Activated T-cell treated with anti-CD3 and anti-CD28 coated beads, Interleukin-2, amount 50 U/mL, for 4 hours (primary cell): ENCODE results near the gene CPSF6. TPM values are rescaled to one million over a fixed set of nuclear protein-coding genes. Genes with fewer than 3 reads are reported as not detected.
"Not testable (repeated sequence)": the region's sequence is repeated elsewhere in the genome, so short reads cannot be mapped to it uniquely, and the experiment has no call there.

ENCODE experiments used
- ATAC-seq, 2 donors: fragments of 200-7000 bp; cut with Tn5 transposase; one replicate each; pipeline ENCODE4 v1.10.0; 2021
- DNase-seq: peaks from one replicate; pipeline ENCODE4 v3.0.0-alpha.2; 2020
- H3K27me3 Mint-ChIP-seq: one replicate; pipeline ENCODE4 v1.8.0; 2021; ENCODE audit warnings: low read depth, mixed read lengths
- H3K36me3 Mint-ChIP-seq: one replicate; pipeline ENCODE4 v1.8.0; 2022; ENCODE audit warnings: mixed read lengths; ENCODE audit not compliant: insufficient read depth
- H3K4me1 Mint-ChIP-seq: one replicate; pipeline ENCODE4 v1.8.0; 2021; ENCODE audit warnings: low read depth, mixed read lengths
- H3K4me3 Mint-ChIP-seq: one replicate; pipeline ENCODE4 v1.8.0; 2021; ENCODE audit warnings: mild to moderate bottlenecking, moderate library complexity, mixed read lengths
- H3K9me3 Mint-ChIP-seq: one replicate; pipeline ENCODE4 v1.8.0; 2021; ENCODE audit warnings: mixed read lengths
- total RNA-seq, 3 donors: library from RNA; stranded (reverse); gene quantifications; one replicate each; pipeline ENCODE4 v1.2.1, GENCODE V29; 2021

The CPSF6 gene
- total RNA-seq, 3 donors from 2014 or later, result 94.5 to 103 (median 95.3) TPM

DNA sequence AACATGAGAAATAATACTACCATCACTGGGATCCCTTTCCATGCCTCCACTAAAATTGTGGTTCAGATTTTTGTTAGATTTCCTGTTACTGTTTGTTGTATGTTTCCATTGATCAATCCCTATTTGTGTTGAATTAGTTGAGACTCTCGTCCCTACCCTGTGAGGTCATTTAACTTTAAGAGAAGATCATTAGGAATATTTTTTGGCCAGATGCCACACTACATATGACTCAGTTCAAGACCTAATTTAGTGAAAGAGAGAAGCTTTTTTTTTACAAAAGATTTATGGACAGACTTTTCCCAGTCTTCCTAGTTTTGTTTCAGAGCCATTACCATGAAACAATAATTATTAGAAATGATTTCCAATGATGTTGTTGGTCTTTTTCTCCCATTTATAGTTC lies 35.5 kb downstream of the CPSF6 start:
- Mint-ChIP-seq H3K27me3 (no peaks in the 10 kb centered on the region), H3K36me3 (peaks cover 5% of the 10 kb centered on the region), H3K4me3 (no peak overlapping the region), H3K9me3 (no peaks in the 10 kb centered on the region), H3K4me1 (peaks cover 43% of the 10 kb centered on the region)
- ATAC-seq (no peak), DNase-seq (no peak)

DNA sequence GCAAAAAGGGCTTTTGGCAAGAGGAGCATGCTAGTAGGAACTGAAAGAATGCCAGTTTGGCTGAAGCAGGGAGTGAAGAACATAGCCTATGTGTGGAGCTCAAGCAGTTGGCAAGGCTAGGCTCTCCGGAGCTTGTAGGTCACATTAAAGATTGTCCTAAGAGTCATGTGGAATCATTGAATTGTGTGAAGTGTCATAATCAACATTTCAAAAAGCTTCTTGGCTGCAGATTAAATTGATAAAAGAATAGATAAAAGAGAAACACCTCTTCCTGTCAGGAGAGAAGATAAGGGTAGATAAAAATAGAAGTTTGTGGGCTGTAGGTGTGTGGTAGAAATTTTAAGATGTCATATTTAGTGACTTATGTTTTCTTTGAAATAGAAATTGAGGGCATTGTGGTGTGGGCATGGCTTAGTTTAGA lies 36.1 kb downstream of the CPSF6 start:
- ATAC-seq (peak; percentile 44 to 59), DNase-seq (no peak)
- H3K4me1 Mint-ChIP-seq, result peaks cover 43% of the 10 kb centered on the region
- H3K27me3 Mint-ChIP-seq, result no peaks in the 10 kb centered on the region
- peaks cover 5% of the 10 kb centered on the region for H3K36me3 Mint-ChIP-seq
- no peaks in the 10 kb centered on the region for H3K9me3 Mint-ChIP-seq
- H3K4me3 Mint-ChIP-seq, result no peak overlapping the region

DNA sequence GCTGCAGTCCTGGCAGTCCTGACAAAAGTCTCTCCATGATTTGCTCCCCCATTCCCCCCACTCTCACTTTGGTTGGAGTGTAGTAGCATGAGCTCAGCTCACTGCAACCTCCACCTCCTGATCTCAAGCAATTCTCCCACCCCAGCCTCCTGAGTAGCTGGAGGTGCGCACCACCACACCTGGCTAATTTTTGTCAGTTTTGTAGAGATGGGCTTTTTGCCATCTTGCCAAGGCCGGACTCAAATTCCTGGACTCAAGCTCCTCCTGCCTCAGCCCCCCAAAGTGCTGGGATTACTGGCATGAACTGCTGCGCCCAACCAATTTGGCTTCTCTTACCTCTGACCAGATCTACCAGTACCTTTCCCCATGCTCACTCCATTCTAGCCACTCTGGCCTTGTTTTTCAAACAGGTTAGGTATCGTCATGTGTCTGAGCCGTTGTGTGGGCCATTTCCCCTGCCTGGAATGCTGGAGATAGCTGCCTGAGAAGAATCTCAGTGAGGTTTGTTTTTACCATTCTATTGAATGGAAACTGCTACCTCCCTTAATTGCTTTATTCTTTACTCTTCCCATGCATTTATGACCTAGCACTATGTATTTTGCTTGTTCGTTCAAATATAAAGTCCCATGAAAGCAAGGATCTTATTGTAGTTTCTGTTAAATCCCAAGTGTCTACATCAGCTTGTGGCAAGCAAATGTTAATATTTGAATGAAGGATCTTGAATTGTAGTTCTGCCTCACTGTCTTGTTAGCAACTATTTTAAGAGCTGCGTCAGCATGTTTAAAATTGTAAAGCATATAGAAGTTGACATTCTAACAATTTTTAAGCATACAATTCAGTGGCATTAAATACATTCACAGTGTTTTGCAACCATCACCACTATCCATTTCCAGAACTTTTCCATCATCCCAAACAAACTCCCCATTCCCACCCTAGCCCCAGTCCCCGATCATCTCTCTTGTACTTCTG lies 39.7 kb downstream of the CPSF6 start:
- no peak for ATAC-seq
- no peaks in the 10 kb centered on the region for H3K9me3 Mint-ChIP-seq
- H3K4me1 Mint-ChIP-seq, result peaks cover 39% of the 10 kb centered on the region
- no peaks in the 10 kb centered on the region for H3K27me3 Mint-ChIP-seq
- H3K36me3 Mint-ChIP-seq, result no peaks in the 10 kb centered on the region
- no peak for DNase-seq
- H3K4me3 Mint-ChIP-seq, result no peak overlapping the region

DNA sequence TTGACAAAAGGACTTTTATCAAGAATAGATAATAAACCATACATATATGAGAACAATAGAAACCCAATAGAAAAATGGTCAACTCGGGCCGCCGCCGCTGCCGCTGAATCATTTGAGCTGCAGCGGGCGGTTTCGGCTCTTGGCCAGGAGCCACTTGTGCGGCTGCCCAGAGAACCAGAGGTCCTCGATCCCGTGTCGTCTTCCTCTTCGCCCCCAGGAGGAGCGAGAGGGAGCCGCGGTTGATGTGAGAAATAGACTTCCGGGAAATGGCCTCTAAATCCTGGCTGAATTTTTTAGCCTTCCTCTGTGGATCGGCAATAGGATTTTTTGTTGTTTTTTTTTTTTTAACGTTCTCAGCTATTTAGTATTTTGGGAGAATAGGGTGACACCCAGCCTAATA lies 44.8 kb downstream of the CPSF6 start:
- ATAC-seq, result peak; percentile 48 to 52
- peaks cover 4% of the 10 kb centered on the region for H3K27me3 Mint-ChIP-seq
- no peak for DNase-seq
- no peaks in the 10 kb centered on the region for H3K36me3 Mint-ChIP-seq
- no peaks in the 10 kb centered on the region for H3K9me3 Mint-ChIP-seq
- peak overlapping the region; percentile 59 for H3K4me3 Mint-ChIP-seq
- H3K4me1 Mint-ChIP-seq, result peaks cover 18% of the 10 kb centered on the region

DNA sequence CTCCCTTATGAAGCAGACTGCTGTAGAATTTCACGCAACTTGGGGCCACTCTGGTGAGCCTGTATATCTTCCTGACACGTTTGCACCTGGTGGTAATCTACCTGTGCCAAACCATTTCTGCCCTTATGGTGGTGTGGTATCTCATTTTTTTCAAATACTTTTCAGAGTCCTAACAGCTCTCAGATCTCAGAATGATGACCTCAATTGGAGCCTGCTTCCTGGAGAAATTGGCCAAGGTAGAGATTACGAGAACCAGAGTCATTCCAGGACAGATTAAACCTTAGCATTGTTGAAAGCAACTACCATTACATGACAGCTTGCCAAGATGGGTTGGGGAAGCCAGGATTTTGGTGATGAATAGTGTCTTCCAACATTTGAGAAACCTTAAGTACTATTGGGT lies 48.2 kb downstream of the CPSF6 start:
- no peak for DNase-seq
- Mint-ChIP-seq H3K27me3 (peaks cover 24% of the 10 kb centered on the region), H3K36me3 (no peaks in the 10 kb centered on the region), H3K9me3 (no peaks in the 10 kb centered on the region), H3K4me1 (peaks cover 22% of the 10 kb centered on the region), H3K4me3 (no peak overlapping the region)
- ATAC-seq, result no peak

DNA sequence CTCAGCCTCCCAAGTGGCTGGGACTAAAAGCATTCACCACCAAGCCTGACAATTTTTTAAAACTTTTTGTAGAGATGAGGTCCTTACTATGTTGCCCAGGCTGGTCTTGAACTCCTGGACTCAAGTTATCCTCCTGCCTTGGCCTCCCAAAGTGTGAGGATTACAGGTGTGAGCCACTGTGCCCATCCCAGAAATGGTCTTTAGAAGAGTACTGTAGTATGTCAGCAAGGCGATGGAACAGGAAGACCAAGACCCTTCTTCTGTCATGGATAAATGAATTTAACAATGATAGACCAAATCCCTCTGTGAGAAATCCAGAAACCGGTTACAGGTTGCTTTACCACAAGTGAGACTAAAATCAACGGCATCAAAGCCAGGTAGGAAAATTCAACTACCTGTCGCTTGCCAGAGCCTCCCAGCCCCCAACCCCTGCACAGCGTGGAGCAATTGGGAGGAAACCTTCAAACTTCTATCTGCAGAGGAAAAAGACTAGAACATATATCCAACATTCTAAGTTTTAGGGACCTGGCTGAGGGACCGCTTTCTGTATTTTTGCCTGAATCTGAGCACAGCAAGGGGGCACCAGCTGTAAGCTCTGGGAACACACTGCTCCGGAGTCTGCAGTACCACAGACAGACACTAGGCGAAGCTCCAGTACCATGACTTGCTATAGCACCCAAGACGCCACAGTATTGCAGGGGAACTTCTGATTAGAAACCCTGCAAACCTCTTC lies 51.3 kb downstream of the CPSF6 start:
- Mint-ChIP-seq H3K4me3 (no peak overlapping the region), H3K4me1 (peaks cover 8% of the 10 kb centered on the region), H3K9me3 (no peaks in the 10 kb centered on the region), H3K36me3 (no peaks in the 10 kb centered on the region), H3K27me3 (peaks cover 39% of the 10 kb centered on the region)
- DNase-seq, result peak; percentile 74
- ATAC-seq, result peak; percentile 100

DNA sequence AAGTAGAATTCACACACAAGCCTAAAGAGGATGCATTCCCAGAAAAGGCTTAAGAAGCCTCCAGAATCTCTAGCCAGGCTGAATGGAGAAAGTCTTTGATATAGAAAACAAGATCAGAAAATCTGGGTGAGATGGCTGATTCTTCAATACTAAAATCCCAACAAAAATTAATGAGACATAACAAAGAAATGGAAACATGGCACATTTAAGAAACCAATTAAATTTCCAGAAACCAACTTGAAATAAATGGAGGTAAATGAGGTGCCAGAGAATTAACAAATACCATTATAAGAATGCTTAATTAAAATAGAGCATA lies 51.9 kb downstream of the CPSF6 start:
- Mint-ChIP-seq H3K4me1 (peaks cover 8% of the 10 kb centered on the region), H3K4me3 (no peak overlapping the region), H3K27me3 (peaks cover 44% of the 10 kb centered on the region), H3K9me3 (no peaks in the 10 kb centered on the region), H3K36me3 (no peaks in the 10 kb centered on the region)
- DNase-seq (no peak), ATAC-seq (no peak)

DNA sequence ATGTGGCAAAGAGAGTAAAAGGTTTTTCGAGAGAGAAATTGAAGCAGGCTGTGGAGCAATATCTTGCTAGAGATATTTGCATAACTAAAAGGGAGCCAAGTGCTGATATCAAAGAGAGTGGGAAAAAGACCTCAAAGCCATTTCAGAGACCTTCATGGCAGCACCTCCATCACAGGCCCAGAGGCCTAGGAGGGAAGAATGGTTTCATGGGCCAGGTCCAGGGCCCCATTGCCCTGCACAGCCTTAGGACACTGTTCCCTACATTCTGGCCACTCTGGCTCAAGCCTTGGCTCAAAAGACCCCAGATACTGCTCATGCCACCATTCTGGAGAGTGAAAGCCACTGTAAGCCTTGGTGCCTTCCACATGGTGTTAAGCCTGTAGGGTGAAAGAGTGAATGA lies 58.8 kb downstream of the CPSF6 start:
- H3K27me3 Mint-ChIP-seq, result peaks cover 18% of the 10 kb centered on the region
- H3K36me3 Mint-ChIP-seq, result no peaks in the 10 kb centered on the region
- DNase-seq, result no peak
- ATAC-seq, result no peak
- no peak overlapping the region for H3K4me3 Mint-ChIP-seq
- peaks cover 4% of the 10 kb centered on the region for H3K9me3 Mint-ChIP-seq
- H3K4me1 Mint-ChIP-seq, result peaks cover 3% of the 10 kb centered on the region

DNA sequence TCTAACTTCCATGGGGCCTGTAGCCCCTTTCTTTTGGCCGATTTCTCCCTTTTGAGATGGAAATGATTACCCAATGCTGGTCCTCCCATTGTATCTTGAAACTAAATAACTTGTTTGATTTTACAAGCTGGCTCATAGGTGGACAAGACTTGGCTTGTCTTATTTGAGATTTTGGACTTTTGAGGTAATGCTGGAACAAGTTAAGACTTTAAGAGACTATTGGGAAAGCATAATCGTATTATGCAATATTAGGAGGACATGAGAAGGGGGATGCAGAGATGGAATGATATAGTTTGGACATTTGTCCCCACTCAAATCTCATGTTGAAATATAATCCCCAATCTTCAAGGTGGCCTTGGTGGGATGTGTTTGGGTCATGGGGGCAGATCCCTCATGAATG lies 59.6 kb downstream of the CPSF6 start:
- no peaks in the 10 kb centered on the region for H3K4me1 Mint-ChIP-seq
- H3K4me3 Mint-ChIP-seq, result no peak overlapping the region
- no peak for DNase-seq
- ATAC-seq, result no peak
- H3K27me3 Mint-ChIP-seq, result peaks cover 20% of the 10 kb centered on the region
- no peaks in the 10 kb centered on the region for H3K36me3 Mint-ChIP-seq
- H3K9me3 Mint-ChIP-seq, result peaks cover 7% of the 10 kb centered on the region

DNA sequence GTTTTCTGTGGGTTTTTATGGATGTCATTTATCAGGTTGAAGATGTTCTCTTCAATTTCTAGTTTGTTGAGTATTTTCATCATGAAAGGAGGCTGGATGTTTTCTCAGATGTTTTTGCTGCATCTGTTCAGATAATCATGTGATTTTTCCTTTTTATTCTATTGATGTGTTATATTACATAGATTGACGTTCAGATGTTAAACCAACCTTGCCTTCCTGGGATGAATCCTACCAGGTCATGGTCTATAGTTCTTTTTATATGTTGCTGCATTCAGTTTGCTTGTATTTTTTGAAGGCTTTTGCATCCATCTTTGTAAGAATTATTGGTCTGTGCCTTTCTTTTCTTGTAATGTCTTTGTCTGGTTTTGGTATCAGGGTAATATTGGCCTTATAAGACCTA lies 64.9 kb downstream of the CPSF6 start:
- ATAC-seq, result no peak
- peaks cover 18% of the 10 kb centered on the region for H3K9me3 Mint-ChIP-seq
- peaks cover 4% of the 10 kb centered on the region for H3K27me3 Mint-ChIP-seq

DNA sequence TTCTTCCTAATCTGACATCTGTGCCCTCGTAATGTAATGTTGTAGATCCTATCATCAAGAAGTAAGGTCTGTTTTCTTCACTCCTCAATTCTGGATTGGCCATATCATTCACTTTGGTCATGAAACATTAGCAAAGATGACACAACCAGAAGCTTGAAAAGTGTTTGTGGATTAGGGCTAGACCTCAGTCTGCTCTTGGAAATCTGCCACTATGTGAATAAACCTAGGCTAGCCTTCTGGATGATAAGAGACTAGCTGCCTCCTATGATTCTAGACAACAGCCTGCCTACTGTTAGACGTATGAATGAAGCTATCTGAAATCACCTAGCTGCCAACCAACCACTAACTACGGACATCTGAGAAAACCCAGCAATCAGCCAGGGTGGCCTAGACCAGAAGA lies 70.1 kb downstream of the CPSF6 start:
- ATAC-seq (no peak), DNase-seq (no peak)
- no peak overlapping the region for H3K4me3 Mint-ChIP-seq
- peaks cover 6% of the 10 kb centered on the region for H3K36me3 Mint-ChIP-seq
- H3K9me3 Mint-ChIP-seq, result peaks cover 10% of the 10 kb centered on the region
- H3K27me3 Mint-ChIP-seq, result peaks cover 3% of the 10 kb centered on the region
- no peaks in the 10 kb centered on the region for H3K4me1 Mint-ChIP-seq

More for the DNA sequence above, 64.9 kb downstream of the CPSF6 start:
- Mint-ChIP-seq H3K4me3 (no peak overlapping the region), H3K4me1 (no peaks in the 10 kb centered on the region), H3K36me3 (peaks cover 6% of the 10 kb centered on the region)
- no peak for DNase-seq

DNA sequence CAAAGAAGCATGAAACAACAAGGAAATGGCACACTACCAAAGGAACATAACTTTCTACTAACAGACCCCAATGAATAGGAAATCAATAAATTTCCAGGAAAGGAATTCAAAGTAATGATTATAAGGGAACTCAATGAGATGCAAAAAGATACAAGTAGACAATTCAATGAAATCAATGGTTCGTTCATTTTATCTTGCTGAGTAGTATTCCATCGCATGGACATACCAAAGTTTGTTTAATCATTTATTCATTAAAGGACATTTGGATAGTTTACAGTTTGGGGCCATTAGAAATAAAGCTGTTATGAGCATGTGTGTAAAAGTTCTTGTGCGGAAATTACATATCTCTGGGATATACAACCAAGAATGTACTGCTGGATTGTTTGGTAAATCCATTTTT lies 73.8 kb downstream of the CPSF6 start:
- Mint-ChIP-seq H3K9me3 (peaks cover 6% of the 10 kb centered on the region), H3K4me3 (no peak overlapping the region), H3K36me3 (no peaks in the 10 kb centered on the region), H3K4me1 (no peaks in the 10 kb centered on the region), H3K27me3 (no peaks in the 10 kb centered on the region)
- ATAC-seq (no peak), DNase-seq (no peak)

DNA sequence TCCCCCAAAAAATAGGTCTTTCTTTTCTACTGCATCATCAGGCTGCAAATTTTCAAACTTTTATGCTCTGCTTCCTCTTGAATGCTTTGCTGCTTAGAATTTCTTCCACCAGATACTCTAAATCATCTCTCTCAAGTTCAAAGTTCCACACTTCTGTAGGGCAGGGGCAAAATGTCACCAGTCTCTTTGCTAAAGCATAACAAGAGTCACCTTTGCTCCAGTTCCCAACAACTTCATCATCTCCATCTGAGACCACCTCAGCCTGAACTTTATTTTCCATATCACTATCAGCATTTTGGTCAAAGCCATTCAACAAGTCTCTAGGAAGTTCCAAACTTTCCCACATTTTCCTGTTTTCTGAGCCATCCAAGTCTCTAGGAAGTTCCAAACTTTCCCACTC lies 77.4 kb downstream of the CPSF6 start:
- H3K36me3 Mint-ChIP-seq, H3K4me3 Mint-ChIP-seq, ATAC-seq, H3K27me3 Mint-ChIP-seq, DNase-seq, H3K4me1 Mint-ChIP-seq: not testable (repeated sequence)
- H3K9me3 Mint-ChIP-seq, result peaks cover 10% of the 10 kb centered on the region

DNA sequence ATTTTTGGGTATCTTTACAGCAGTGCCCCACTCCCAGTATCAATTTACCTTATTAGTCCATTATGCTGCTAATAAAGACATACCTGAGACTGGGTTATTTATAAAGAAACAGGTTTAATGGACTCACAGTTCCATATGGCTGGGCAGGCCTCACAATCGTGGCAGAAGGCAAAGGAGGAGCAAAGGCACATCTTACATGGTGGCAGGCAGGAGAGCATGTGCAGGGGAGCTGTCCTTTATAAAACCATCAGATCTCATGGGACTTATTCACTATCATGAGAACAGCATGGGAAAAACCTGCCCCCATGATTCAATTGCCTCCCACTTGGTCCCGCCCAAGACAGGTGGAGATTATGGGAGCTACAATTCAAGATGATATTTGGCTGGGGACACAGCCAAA lies 77.9 kb downstream of the CPSF6 start:
- not testable (repeated sequence) for DNase-seq, ATAC-seq, H3K36me3 Mint-ChIP-seq, H3K4me1 Mint-ChIP-seq, H3K27me3 Mint-ChIP-seq, H3K4me3 Mint-ChIP-seq
- H3K9me3 Mint-ChIP-seq, result peaks cover 10% of the 10 kb centered on the region

DNA sequence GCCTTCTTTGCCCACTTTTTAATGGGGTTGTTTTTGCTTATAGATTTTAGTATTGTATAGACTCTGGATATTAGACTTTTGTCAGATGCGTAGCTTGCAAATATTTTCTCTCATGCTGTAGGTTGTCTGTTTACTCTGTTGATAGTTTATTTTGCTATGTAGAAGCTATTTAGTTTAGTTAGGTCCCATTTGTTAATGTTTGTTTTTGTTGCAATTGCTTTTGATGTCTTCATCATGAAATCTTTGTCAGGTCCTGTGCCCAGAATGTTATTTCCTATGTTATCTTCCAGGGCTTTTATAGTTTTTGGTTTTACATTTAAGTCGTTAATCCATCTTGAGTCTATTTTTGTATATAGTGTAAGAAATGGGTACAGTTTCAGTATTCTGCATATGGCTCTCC lies 78.9 kb downstream of the CPSF6 start:
- Mint-ChIP-seq H3K9me3 (peaks cover 10% of the 10 kb centered on the region), H3K4me3 (no peak overlapping the region)

More for the DNA sequence above, 78.9 kb downstream of the CPSF6 start:
- peaks cover 1% of the 10 kb centered on the region for H3K4me1 Mint-ChIP-seq
- H3K27me3 Mint-ChIP-seq, result no peaks in the 10 kb centered on the region
- peaks cover 1% of the 10 kb centered on the region for H3K36me3 Mint-ChIP-seq
- ATAC-seq (no peak), DNase-seq (no peak)
